T-helper 2 cell treated with Interferon-gamma antibody and Interleukin-4, amounts not matched to agents 5 μg/mL and 100 μg/mL, for 36 hours (primary cell): ENCODE results near the gene KRT76.
"Not testable (repeated sequence)": the region's sequence is repeated elsewhere in the genome, so short reads cannot be mapped to it uniquely, and the experiment has no call there.

Experiments
- DNase-seq: peaks from one replicate; pipeline ENCODE4 v3.0.0; 2021; ENCODE audit warnings: low spot score
- H3K27ac Mint-ChIP-seq: one replicate; pipeline ENCODE4 v1.8.0; 2021; ENCODE audit warnings: mild to moderate bottlenecking, mixed read lengths
- H3K27me3 Mint-ChIP-seq: one replicate; pipeline ENCODE4 v1.8.0; 2021; ENCODE audit warnings: low read depth, mixed read lengths
- H3K36me3 Mint-ChIP-seq: one replicate; pipeline ENCODE4 v1.8.0; 2021; ENCODE audit warnings: low read depth, mixed read lengths
- H3K4me1 Mint-ChIP-seq: one replicate; pipeline ENCODE4 v1.8.0; 2021; ENCODE audit warnings: low read depth, mixed read lengths
- H3K4me3 Mint-ChIP-seq: one replicate; pipeline ENCODE4 v1.8.0; 2022; ENCODE audit warnings: mild to moderate bottlenecking, moderate library complexity, mixed read lengths
- H3K9me3 Mint-ChIP-seq: one replicate; pipeline ENCODE4 v1.8.0; 2021; ENCODE audit warnings: mixed read lengths

Gene KRT76

GRCh38 chr12:52759695-52760094 lies 17.4 kb downstream of the KRT76 start:
- DNase-seq: no peak
- Mint-ChIP-seq H3K36me3 (no peaks in the 10 kb centered on the region), H3K4me1 (no peaks in the 10 kb centered on the region), H3K9me3 (peaks cover 14% of the 10 kb centered on the region), H3K4me3 (no peak overlapping the region), H3K27me3 (peaks cover 13% of the 10 kb centered on the region), H3K27ac (no peak overlapping the region)

GRCh38 chr12:52759218-52759617 lies 17.9 kb downstream of the KRT76 start:
- Mint-ChIP-seq H3K9me3 (peaks cover 14% of the 10 kb centered on the region), H3K27ac (no peak overlapping the region), H3K36me3 (no peaks in the 10 kb centered on the region), H3K4me1 (no peaks in the 10 kb centered on the region), H3K4me3 (no peak overlapping the region), H3K27me3 (peaks cover 12% of the 10 kb centered on the region)
- DNase-seq: no peak

GRCh38 chr12:52757449-52758176 lies 19.5 kb downstream of the KRT76 start:
- Mint-ChIP-seq H3K4me3 (no peak overlapping the region), H3K4me1 (no peaks in the 10 kb centered on the region), H3K27ac (no peak overlapping the region), H3K9me3 (peaks cover 14% of the 10 kb centered on the region), H3K27me3 (peaks cover 6% of the 10 kb centered on the region), H3K36me3 (no peaks in the 10 kb centered on the region)
- no peak for DNase-seq

GRCh38 chr12:52756281-52756960 lies 20.7 kb downstream of the KRT76 start:
- peaks cover 6% of the 10 kb centered on the region for H3K27me3 Mint-ChIP-seq
- peaks cover 11% of the 10 kb centered on the region for H3K9me3 Mint-ChIP-seq
- H3K4me3 Mint-ChIP-seq: no peak overlapping the region
- no peaks in the 10 kb centered on the region for H3K36me3 Mint-ChIP-seq
- H3K27ac Mint-ChIP-seq: no peak overlapping the region
- peaks cover under 1% of the 10 kb centered on the region for H3K4me1 Mint-ChIP-seq
- DNase-seq: no peak

- H3K4me1 Mint-ChIP-seq: peaks cover 8% of the 10 kb centered on the region
- DNase-seq: no peak
- H3K4me3 Mint-ChIP-seq: no peak overlapping the region
- H3K36me3 Mint-ChIP-seq: no peaks in the 10 kb centered on the region
- peaks cover 5% of the 10 kb centered on the region for H3K9me3 Mint-ChIP-seq
- H3K27ac Mint-ChIP-seq: no peak overlapping the region
- peaks cover 13% of the 10 kb centered on the region for H3K27me3 Mint-ChIP-seq
These were observed 21.6 kb downstream of the KRT76 start for GRCh38 chr12:52755533-52755932.

- no peaks in the 10 kb centered on the region for H3K36me3 Mint-ChIP-seq
- H3K4me3 Mint-ChIP-seq: no peak overlapping the region
- no peak for DNase-seq
- no peak overlapping the region for H3K27ac Mint-ChIP-seq
- H3K27me3 Mint-ChIP-seq: peaks cover 12% of the 10 kb centered on the region
- H3K9me3 Mint-ChIP-seq: no peaks in the 10 kb centered on the region
- peaks cover 15% of the 10 kb centered on the region for H3K4me1 Mint-ChIP-seq
These were observed 23.0 kb downstream of the KRT76 start for GRCh38 chr12:52754135-52754534.

- Mint-ChIP-seq H3K4me3 (no peak overlapping the region), H3K27ac (no peak overlapping the region), H3K9me3 (no peaks in the 10 kb centered on the region), H3K27me3 (peaks cover 13% of the 10 kb centered on the region), H3K36me3 (no peaks in the 10 kb centered on the region), H3K4me1 (peaks cover 20% of the 10 kb centered on the region)
- no peak for DNase-seq
These were observed 23.9 kb downstream of the KRT76 start for GRCh38 chr12:52753283-52753682.

- peaks cover 22% of the 10 kb centered on the region for H3K4me1 Mint-ChIP-seq
- H3K27me3 Mint-ChIP-seq: peaks cover 16% of the 10 kb centered on the region
- no peaks in the 10 kb centered on the region for H3K36me3 Mint-ChIP-seq
- H3K4me3 Mint-ChIP-seq: no peak overlapping the region
- H3K9me3 Mint-ChIP-seq: no peaks in the 10 kb centered on the region
- DNase-seq: no peak
- H3K27ac Mint-ChIP-seq: no peak overlapping the region
These were observed 24.6 kb downstream of the KRT76 start for GRCh38 chr12:52752516-52752915.

GRCh38 chr12:52751795-52752194 lies 25.4 kb downstream of the KRT76 start:
- H3K4me1 Mint-ChIP-seq: peaks cover 22% of the 10 kb centered on the region
- no peak overlapping the region for H3K4me3 Mint-ChIP-seq
- H3K27me3 Mint-ChIP-seq: peaks cover 16% of the 10 kb centered on the region
- H3K36me3 Mint-ChIP-seq: no peaks in the 10 kb centered on the region
- no peaks in the 10 kb centered on the region for H3K9me3 Mint-ChIP-seq
- DNase-seq: no peak
- no peak overlapping the region for H3K27ac Mint-ChIP-seq

- not testable (repeated sequence) for H3K9me3 Mint-ChIP-seq, DNase-seq, H3K36me3 Mint-ChIP-seq
- Mint-ChIP-seq H3K4me1 (peaks cover 22% of the 10 kb centered on the region), H3K27me3 (peaks cover 19% of the 10 kb centered on the region), H3K27ac (peak overlapping the region; percentile 19), H3K4me3 (peak overlapping the region; percentile 30)
These were observed 26.6 kb downstream of the KRT76 start for GRCh38 chr12:52750532-52750931.

- Mint-ChIP-seq H3K9me3 (no peaks in the 10 kb centered on the region), H3K4me3 (no peak overlapping the region), H3K4me1 (peaks cover 22% of the 10 kb centered on the region), H3K36me3 (no peaks in the 10 kb centered on the region), H3K27ac (no peak overlapping the region), H3K27me3 (peaks cover 20% of the 10 kb centered on the region)
- DNase-seq: no peak
These were observed 27.3 kb downstream of the KRT76 start for GRCh38 chr12:52749827-52750226.

- no peak for DNase-seq
- no peaks in the 10 kb centered on the region for H3K9me3 Mint-ChIP-seq
- no peak overlapping the region for H3K4me3 Mint-ChIP-seq
- H3K36me3 Mint-ChIP-seq: no peaks in the 10 kb centered on the region
- H3K27me3 Mint-ChIP-seq: peaks cover 23% of the 10 kb centered on the region
- H3K4me1 Mint-ChIP-seq: peaks cover 22% of the 10 kb centered on the region
- no peak overlapping the region for H3K27ac Mint-ChIP-seq
These were observed 28.6 kb downstream of the KRT76 start for GRCh38 chr12:52748578-52748977.

GRCh38 chr12:52745554-52745953 lies 31.6 kb downstream of the KRT76 start:
- peaks cover 21% of the 10 kb centered on the region for H3K27me3 Mint-ChIP-seq
- no peak for DNase-seq
- no peak overlapping the region for H3K27ac Mint-ChIP-seq
- no peak overlapping the region for H3K4me3 Mint-ChIP-seq
- no peaks in the 10 kb centered on the region for H3K9me3 Mint-ChIP-seq
- peaks cover 14% of the 10 kb centered on the region for H3K4me1 Mint-ChIP-seq
- no peaks in the 10 kb centered on the region for H3K36me3 Mint-ChIP-seq

- Mint-ChIP-seq H3K27me3 (peaks cover 21% of the 10 kb centered on the region), H3K27ac (no peak overlapping the region), H3K36me3 (no peaks in the 10 kb centered on the region), H3K9me3 (no peaks in the 10 kb centered on the region), H3K4me1 (peaks cover 7% of the 10 kb centered on the region), H3K4me3 (no peak overlapping the region)
- DNase-seq: no peak
These were observed 32.5 kb downstream of the KRT76 start for GRCh38 chr12:52744493-52745156.
